T47D (cell line): ENCODE data around the gene FKBP2.

Source experiments
- DNase-seq, 2 experiments: peaks; one replicate each; pipeline versions ENCODE4 v3.0.0 to v3.0.0-alpha.2; 2011 to 2012; ENCODE audit warnings: low read depth in 1 of 2, low spot score in 1 of 2
- JUND ChIP-seq: IDR thresholded peaks from 2 replicates; pipeline ENCODE4 v1.6.1; 2012; ENCODE audit warnings: low read depth
- in situ Hi-C: cut with HindIII; loops from 2 replicates; pipeline ENCODE4 v1.10.0; 2016; ENCODE audit warnings: low sequenced_read_pairs, low pct_unique_long_range_greater_than_20kb

The FKBP2 gene

DNA sequence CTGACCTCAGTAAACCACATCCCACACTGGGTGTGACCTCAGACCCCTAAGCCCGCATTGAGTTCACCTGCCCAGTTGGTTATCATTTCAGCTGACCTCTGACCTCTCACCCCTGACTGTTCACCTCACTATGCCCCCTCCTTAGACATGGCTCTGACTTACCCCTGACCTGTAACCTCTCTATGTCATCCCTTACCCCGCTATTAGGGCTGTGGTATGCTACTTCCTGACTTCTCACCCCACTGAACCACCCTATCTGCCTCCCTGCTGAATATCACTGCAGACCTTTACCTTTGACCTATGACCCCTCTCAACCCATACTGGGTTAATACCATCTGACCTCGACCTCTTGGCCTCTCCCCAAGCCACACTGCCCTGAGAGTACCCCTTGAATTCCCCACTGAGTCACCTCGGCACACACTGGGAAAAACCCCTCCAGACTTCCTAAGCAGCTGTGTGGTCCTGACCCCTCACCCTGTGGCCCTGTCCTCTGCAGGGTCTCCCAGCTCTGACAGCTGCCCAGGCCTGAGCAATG, 18.7 kb downstream of the FKBP2 start:
- TF ChIP-seq JUND, result no peak
- in situ Hi-C loops, result no loop called here
- DNase-seq, result no peak

DNA sequence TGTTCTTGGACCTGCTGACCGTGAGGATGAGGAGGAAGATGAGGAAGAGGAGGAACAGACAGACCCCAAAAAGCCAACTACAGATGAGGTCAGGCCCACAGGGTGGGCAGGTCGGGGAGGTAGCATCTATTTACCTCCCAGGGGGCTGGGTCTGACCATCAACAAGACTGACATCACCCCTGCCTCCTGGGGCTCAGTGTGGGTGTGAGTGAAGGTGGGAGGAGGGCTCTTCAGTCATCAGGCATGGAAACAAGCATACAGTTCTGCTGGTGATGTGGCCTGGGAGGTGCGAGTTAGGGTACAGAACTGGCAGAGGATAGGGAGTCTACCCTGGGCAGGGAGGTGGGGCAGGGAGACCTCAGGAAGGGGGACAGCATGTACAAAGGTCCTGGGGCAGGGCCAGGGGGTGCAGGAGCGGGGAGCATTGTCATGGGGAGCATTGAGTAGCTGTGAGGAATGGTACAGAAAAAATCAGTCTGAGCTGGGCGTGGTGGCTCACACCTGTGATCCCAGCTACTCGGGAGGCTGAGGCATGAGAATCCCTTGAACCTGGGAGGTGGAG, 19.3 kb downstream of the FKBP2 start:
- no peak for DNase-seq
- no peak for TF ChIP-seq JUND
- in situ Hi-C loops, result no loop called here

DNA sequence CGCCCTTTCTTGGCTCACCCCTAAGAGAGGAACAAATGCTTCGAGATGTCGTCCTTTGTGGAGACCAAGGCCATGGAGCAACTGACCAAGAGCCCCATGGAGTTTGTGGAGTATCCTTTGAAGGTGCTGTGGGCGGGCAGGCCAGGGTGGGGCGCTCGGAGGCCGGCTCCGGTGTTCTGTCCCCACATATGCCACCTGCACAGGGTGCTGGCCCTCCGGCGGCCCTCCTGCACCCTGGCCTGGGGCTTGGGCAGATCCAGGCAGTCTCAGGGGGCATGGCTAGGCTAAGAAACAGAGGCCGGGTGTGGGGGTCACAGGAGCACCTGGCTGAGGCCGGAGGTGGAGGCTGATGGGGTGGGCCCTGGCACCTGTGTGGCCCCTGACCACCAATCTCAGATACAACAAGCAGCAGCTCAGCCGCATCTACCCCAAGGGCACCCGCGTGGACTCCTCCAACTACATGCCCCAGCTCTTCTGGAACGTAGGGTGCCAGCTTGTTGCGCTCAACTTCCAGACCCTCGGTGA, 20.7 kb downstream of the FKBP2 start:
- no peak for TF ChIP-seq JUND
- in situ Hi-C loops, result no loop called here
- no peak for DNase-seq

DNA sequence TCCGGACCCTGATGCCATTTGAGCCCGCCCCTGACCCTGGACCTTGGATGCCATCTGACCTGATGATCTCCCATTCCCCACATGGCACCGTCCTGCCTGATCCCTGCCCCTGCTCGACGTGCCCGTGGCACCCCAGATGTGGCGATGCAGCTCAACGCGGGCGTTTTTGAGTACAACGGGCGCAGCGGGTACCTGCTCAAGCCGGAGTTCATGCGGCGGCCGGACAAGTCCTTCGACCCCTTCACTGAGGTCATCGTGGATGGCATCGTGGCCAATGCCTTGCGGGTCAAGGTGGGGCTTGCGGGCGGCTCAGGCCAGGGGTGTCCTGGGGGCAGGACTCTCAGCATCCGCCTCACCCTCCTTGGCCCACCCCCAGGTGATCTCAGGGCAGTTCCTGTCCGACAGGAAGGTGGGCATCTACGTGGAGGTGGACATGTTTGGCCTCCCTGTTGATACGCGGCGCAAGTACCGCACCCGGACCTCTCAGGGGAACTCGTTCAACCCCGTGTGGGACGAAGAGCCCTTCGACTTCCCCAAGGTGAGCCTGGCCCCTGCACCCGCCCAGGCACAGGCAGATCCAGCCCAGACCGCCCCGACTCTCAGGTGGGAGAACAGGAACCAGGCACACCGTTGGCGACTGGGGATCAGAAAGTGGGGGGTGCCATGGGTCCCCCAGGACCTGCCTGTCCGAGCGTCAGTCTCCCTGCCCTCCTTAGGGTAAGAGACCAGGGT, 21.5 kb downstream of the FKBP2 start:
- DNase-seq, result no peak
- no peak for TF ChIP-seq JUND
- in situ Hi-C loops, result no loop called here

DNA sequence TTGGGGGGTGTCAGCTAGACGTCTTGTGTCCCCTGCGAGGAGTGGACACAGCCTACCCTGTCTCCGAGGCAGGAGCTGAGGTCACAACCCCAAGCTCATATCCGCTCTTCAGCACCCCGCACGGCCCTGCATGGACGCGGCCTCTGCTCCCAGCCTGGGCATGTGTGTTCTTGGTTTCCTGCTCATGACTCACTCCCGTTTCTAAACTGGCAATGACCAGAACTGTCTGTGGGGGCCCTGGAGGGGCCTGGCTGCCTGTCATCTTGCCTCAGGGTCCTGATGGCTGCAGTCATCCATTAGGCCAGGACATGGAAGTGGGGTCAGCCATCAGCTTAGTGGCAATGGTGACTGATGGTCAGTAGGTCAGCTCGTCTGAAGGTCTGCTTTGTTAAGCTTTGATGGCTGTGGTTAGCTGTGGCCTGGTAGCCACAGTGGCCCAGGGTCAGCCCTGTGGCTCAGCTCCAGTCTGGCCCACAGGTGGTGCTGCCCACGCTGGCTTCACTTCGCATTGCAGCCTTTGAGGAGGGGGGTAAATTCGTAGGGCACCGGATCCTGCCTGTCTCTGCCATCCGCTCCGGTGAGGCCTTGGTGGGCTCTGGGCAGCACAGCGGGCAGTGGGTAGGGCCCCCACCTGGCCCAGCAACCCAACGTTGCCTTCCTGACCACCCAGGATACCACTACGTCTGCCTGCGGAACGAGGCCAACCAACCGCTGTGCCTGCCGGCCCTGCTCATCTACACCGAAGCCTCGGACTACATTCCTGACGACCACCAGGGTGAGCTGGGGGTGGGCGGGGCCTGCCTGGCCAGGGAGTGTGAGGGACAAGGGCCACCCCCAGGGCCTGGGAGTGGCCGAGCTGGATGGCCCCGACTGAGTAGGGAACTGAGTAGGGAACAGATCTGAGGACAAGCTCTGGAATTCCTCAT, 22.4 kb downstream of the FKBP2 start:
- TF ChIP-seq JUND, result no peak
- in situ Hi-C loops, result no loop called here
- DNase-seq, result no peak

DNA sequence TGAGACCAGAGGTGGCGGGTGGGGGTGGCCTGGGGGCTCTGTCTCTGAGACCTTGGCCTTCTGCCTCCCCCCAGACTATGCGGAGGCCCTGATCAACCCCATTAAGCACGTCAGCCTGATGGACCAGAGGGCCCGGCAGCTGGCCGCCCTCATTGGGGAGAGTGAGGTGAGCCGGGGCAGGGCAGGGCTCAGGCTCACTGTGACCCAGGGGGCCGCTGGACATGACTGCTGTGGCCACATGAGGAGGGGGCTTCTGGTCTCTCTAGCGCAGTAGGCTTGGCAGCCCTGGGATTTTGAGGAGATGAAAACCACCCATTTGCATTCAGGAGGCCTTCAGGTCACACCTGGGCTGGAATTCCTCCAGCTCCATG, 23.0 kb downstream of the FKBP2 start:
- TF ChIP-seq JUND, result no peak
- in situ Hi-C loops, result no loop called here
- DNase-seq, result no peak

DNA sequence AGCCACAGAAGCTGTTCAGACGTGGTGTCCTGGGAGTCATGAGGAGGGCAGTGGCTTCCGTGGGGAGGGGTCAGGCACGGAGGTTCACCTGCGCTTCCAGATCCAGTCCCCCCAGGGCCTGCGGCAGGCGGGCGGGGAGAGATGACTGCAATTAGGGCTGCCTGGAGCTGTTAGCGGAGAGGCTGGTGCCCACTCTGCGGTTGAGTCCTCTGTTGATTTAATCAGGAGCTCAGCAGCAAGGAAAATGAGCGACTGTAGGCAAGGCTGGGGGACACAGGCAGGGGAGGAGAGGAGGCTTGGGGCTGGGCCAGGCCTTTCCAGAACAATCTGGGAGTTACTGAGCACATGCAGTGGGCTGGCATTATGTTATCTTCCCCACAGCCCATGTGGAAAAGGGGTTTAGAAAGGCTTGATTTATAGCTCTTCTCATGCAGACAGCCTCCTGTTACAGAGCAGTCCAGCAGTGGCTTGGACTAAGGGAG, 23.5 kb downstream of the FKBP2 start:
- in situ Hi-C loops, result no loop called here
- TF ChIP-seq JUND, result no peak
- DNase-seq, result no peak

DNA sequence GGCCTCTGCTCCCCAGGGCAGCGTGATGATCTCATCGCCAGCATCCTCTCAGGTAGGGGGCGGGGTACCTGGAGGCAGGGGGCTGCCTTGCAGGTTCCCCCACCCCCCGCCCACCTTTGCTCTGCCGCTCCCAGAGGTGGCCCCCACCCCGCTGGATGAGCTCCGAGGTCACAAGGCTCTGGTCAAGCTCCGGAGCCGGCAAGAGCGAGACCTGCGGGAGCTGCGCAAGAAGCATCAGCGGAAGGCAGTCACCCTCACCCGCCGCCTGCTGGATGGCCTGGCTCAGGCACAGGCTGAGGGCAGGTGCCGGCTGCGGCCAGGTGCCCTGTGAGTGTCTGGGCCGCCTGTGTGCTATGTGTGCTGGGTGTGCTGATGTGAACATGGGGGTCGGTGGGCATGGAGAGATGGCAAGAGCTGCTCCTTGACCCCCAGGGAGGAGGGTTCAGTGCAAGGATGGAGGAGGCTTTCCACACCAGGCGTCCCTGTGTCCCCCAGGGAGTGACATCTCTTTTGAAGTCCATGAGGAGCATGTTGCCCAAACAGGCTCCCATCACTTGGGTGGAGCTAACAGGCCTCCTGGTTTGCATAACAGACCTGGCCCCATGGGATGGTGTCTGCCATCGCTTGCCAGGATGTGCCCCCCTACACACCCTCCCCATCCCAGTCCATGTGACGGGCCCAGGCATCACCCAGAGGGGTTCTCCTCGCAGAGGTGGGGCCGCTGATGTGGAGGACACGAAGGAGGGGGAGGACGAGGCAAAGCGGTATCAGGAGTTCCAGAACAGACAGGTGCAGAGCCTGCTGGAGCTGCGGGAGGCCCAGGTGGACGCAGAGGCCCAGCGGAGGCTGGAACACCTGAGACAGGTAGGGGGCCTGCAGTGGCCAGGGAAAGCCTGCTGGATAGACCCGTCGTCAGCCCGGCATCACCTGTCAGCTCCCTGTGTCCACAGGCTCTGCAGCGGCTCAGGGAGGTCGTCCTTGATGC, 24.6 kb downstream of the FKBP2 start:
- no peak for TF ChIP-seq JUND
- in situ Hi-C loops, result no loop called here
- no peak for DNase-seq

DNA sequence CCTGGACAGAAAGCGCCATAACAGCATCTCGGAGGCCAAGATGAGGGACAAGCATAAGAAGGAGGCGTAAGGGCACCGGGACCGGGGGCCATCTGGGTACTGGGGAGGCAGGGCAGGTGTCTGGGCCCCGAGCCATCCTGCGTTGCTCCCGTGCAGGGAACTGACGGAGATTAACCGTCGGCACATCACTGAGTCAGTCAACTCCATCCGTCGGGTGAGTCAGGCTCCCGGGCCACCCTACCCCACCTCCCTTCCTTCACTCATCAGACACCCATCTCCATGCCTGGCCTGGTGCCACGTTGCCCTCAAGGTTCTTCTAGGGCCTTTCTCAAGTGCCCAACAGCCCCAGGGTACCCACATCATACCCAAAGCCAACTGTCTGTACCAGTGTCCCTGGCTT, 25.4 kb downstream of the FKBP2 start:
- no peak for DNase-seq
- TF ChIP-seq JUND, result no peak
- in situ Hi-C loops, result no loop called here

DNA sequence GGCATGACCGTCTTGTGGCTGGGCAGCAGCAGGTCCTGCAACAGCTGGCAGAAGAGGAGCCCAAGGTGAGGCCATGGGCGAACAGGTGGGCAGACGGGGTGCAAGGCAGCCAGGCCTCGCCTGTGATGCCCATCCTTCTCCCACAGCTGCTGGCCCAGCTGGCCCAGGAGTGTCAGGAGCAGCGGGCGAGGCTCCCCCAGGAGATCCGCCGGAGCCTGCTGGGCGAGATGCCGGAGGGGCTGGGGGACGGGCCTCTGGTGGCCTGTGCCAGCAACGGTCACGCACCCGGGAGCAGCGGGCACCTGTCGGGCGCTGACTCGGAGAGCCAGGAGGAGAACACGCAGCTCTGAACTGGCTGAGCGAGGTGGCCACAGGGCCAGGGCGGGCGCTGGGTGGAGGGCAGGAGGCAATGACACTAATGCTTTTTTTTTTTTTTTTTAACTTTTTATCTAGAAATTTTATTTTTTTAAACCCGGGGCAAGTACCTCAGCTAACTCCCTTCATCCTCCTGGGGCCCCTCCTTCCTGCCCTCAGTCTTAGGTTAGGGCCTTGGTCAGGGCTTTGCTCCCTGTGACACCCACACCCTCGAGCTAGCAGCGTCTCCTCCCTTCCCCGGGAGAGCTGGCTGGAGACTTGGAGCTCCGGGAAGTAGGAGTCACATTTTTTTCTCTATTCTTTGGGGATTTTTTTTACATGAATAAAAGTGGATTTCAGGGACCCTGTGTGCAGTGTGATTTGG, 26.5 kb downstream of the FKBP2 start:
- TF ChIP-seq JUND, result no peak
- no peak for DNase-seq
- in situ Hi-C loops, result no loop called here
